ENCODE measurements around the gene CIPC.

Gene CIPC

GRCh38 chr14:77131206-77131605 lies 33.1 kb downstream of the CIPC start:
- DNase-seq (ENCODE audit: low read depth in 1 of 2, low spot score in 1 of 2), result no peak
- H3K27ac ChIP-seq (replicated peaks), result no peak overlapping the region
- no peak overlapping the region for H3K4me3 ChIP-seq (replicated peaks; ENCODE audit: insufficient read depth, low read length)
- no peak for TF ChIP-seq REST (IDR thresholded peaks at IDR 0.05; ENCODE audit: insufficient replicate concordance, low read depth)
- no peak for TF ChIP-seq POLR2AphosphoS5 (IDR thresholded peaks at IDR 0.05; ENCODE audit: low read depth)
- no peaks in the 10 kb centered on the region for H3K27me3 ChIP-seq (ENCODE audit: insufficient read depth, poor library complexity, severe bottlenecking)

GRCh38 chr14:77131871-77132486 lies 33.9 kb downstream of the CIPC start:
- no peak overlapping the region for H3K27ac ChIP-seq (replicated peaks)
- H3K4me3 ChIP-seq (replicated peaks; ENCODE audit: insufficient read depth, low read length), result no peak overlapping the region
- TF ChIP-seq POLR2AphosphoS5 (IDR thresholded peaks at IDR 0.05; ENCODE audit: low read depth), result no peak
- TF ChIP-seq SPI1 (IDR thresholded peaks at IDR 0.05; ENCODE audit: borderline replicate concordance, low read depth), result no peak
- TF ChIP-seq GABPA (IDR thresholded peaks at IDR 0.05; ENCODE audit: low read depth), result no peak
- no peak for TF ChIP-seq REST (IDR thresholded peaks at IDR 0.05; ENCODE audit: insufficient replicate concordance, low read depth)
- TF ChIP-seq CTCF (IDR thresholded peaks at IDR 0.05; ENCODE audit: insufficient read depth, low read length), result no peak
- H3K27me3 ChIP-seq (ENCODE audit: insufficient read depth, poor library complexity, severe bottlenecking), result no peaks in the 10 kb centered on the region
- DNase-seq (ENCODE audit: low read depth in 1 of 2, low spot score in 1 of 2), result no peak

DNA sequence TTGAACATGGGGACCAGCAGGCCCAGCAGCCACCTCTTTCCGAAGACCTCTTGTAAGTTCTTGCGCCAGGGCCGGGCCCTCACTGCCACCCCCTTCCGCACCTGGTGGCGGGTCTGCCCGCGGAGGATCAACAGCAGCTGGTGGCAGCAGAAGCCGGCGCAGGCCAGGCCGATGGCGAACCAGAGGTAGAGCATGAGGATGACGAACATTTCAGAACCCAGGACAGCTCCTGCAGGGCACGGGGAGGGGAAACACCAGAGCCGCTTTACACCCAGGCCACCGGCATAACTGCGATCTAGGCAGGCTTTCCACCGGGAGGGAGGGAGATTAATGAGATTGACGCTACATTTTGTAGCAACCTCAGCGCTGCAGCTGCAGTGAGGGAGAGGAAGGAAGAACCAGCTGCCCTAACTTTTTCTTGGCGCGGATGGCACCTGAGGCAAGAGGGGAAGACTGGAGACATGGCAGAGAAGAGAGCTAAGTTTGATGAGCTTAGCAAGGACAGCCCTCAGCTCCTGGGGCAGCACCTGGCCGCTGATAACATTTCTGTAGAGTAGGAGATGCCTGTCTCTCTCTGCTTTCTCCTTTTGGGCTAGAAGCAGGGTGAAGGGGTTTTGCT lies 35.8 kb downstream of the CIPC start:
- peak in 1 of 2 experiments; percentile 41 for DNase-seq (ENCODE audit: low read depth in 1 of 2, low spot score in 1 of 2)
- TF ChIP-seq GABPA (IDR thresholded peaks at IDR 0.05; ENCODE audit: low read depth) (no peak), POLR2AphosphoS5 (IDR thresholded peaks at IDR 0.05; ENCODE audit: low read depth) (no peak), REST (IDR thresholded peaks at IDR 0.05; ENCODE audit: insufficient replicate concordance, low read depth) (peak; percentile 95)
- H3K27ac ChIP-seq (replicated peaks), result no peak overlapping the region
- no peak overlapping the region for H3K4me3 ChIP-seq (replicated peaks; ENCODE audit: insufficient read depth, low read length)
- H3K27me3 ChIP-seq (ENCODE audit: insufficient read depth, poor library complexity, severe bottlenecking), result no peaks in the 10 kb centered on the region

GRCh38 chr14:77139022-77139421 lies 41.0 kb downstream of the CIPC start:
- TF ChIP-seq GABPA (IDR thresholded peaks at IDR 0.05; ENCODE audit: low read depth) (no peak), CTCF (IDR thresholded peaks at IDR 0.05; ENCODE audit: insufficient read depth, low read length) (no peak), POLR2AphosphoS5 (IDR thresholded peaks at IDR 0.05; ENCODE audit: low read depth) (no peak), SPI1 (IDR thresholded peaks at IDR 0.05; ENCODE audit: borderline replicate concordance, low read depth) (no peak), REST (IDR thresholded peaks at IDR 0.05; ENCODE audit: insufficient replicate concordance, low read depth) (no peak)
- Histone ChIP-seq H3K4me3 (replicated peaks; ENCODE audit: insufficient read depth, low read length) (no peak overlapping the region), H3K27me3 (ENCODE audit: insufficient read depth, poor library complexity, severe bottlenecking) (peaks cover 7% of the 10 kb centered on the region), H3K27ac (replicated peaks) (no peak overlapping the region)
- DNase-seq (ENCODE audit: low read depth in 1 of 2, low spot score in 1 of 2), result no peak

All from HL-60 (cell line).